IMR-90 (cell line): ENCODE data around the gene FAT2. TPM values are rescaled to one million over a fixed set of nuclear protein-coding genes. Genes with fewer than 3 reads are reported as not detected.

ENCODE experiments used
- ATAC-seq: fragments of 200-7000 bp; cut with Tn5 transposase; 2 replicates; pipeline ENCODE4 v1.9.1; 2020; ENCODE audit warnings: low read depth, mild to moderate bottlenecking, moderate library complexity
- BruUV-seq: library from RNA; stranded (reverse); fragments of 400-500 nt; replicated peaks from 2 replicates; lab custom pipeline; 2021; lab: Mats Ljungman, UMichigan
- CTCF ChIA-PET: fragments of 300-600 bp; formaldehyde crosslinking; extraction: SDS; loops from one replicate; lab custom pipeline; 2021; ENCODE audit warnings: antibody characterized with exemption; lab: Yijun Ruan, JAX
- POLR2A ChIA-PET: fragments of 300-600 bp; sonication (Branson Sonifier 250); formaldehyde crosslinking; loops from one replicate; lab custom pipeline; 2022; ENCODE audit warnings: antibody characterized with exemption; ENCODE audit not compliant: unreplicated experiment; lab: Charles Lee
- DNase-seq: peaks from one replicate; pipeline ENCODE4 v3.0.0; 2013
- H2AFZ ChIP-seq: replicated peaks from 2 replicates; pipeline ENCODE3; 2013; ENCODE audit warnings: low read length, mild to moderate bottlenecking; ENCODE audit not compliant: poor library complexity
- H2AK5ac ChIP-seq: 2 replicates; pipeline ENCODE4 v1.6.1; 2013; ENCODE audit warnings: low read depth, low read length, inconsistent platforms
- H2AK9ac ChIP-seq: replicated peaks from 2 replicates; pipeline ENCODE3; 2013; ENCODE audit warnings: mild to moderate bottlenecking, low read depth, low read length, moderate library complexity; ENCODE audit not compliant: poor library complexity
- H2BK120ac ChIP-seq: 2 replicates; pipeline ENCODE4 v1.6.1; 2013; ENCODE audit warnings: low read depth, low read length, inconsistent platforms
- H2BK15ac ChIP-seq: 3 replicates; pipeline ENCODE4 v1.6.1; 2013; ENCODE audit warnings: low read depth, low read length, inconsistent platforms
- H2BK20ac ChIP-seq: 2 replicates; pipeline ENCODE4 v1.6.1; 2013; ENCODE audit warnings: low read depth, mild to moderate bottlenecking, inconsistent platforms, low read length, moderate library complexity
- H2BK5ac ChIP-seq: 2 replicates; pipeline ENCODE4 v1.6.1; 2013; ENCODE audit warnings: mild to moderate bottlenecking, low read depth, low read length, inconsistent platforms; ENCODE audit not compliant: poor library complexity, severe bottlenecking
- H3K14ac ChIP-seq: replicated peaks from 2 replicates; pipeline ENCODE4 v1.6.1; 2013; ENCODE audit warnings: low read depth, low read length, inconsistent platforms
- H3K18ac ChIP-seq: 2 replicates; pipeline ENCODE4 v1.6.1; 2013; ENCODE audit warnings: low read depth, low read length, control low read depth
- H3K23ac ChIP-seq: 2 replicates; pipeline ENCODE4 v1.6.1; 2013; ENCODE audit warnings: low read depth, low read length, inconsistent platforms
- H3K27ac ChIP-seq: 2 replicates; pipeline ENCODE4 v1.5.1; 2013; ENCODE audit warnings: mild to moderate bottlenecking, control low read depth, low read length; ENCODE audit not compliant: insufficient read depth
- H3K27me3 ChIP-seq: 2 replicates; pipeline ENCODE4 v1.6.1; 2013; ENCODE audit warnings: low read length; ENCODE audit not compliant: control insufficient read depth, insufficient read depth
- H3K36me3 ChIP-seq: 2 replicates; pipeline ENCODE4 v1.6.1; 2013; ENCODE audit warnings: low read length, mixed read lengths; ENCODE audit not compliant: control insufficient read depth, insufficient read depth
- H3K4ac ChIP-seq: 2 replicates; pipeline ENCODE4 v1.6.1; 2013; ENCODE audit warnings: low read depth, low read length, inconsistent platforms
- H3K4me1 ChIP-seq: 2 replicates; pipeline ENCODE4 v1.6.1; 2013; ENCODE audit warnings: low read length, mixed read lengths; ENCODE audit not compliant: control insufficient read depth, insufficient read depth
- H3K4me2 ChIP-seq: 2 replicates; pipeline ENCODE4 v1.6.1; 2013; ENCODE audit warnings: low read depth, mild to moderate bottlenecking, control low read depth, low read length, moderate library complexity
- H3K4me3 ChIP-seq: 2 replicates; pipeline ENCODE4 v1.5.1; 2013; ENCODE audit warnings: low read depth, mild to moderate bottlenecking, control low read depth, low read length, moderate library complexity; ENCODE audit not compliant: insufficient read depth
- H3K56ac ChIP-seq: 2 replicates; pipeline ENCODE4 v1.6.1; 2013; ENCODE audit warnings: low read length, inconsistent platforms; ENCODE audit not compliant: insufficient read depth; ENCODE audit errors: extremely low read depth
- H3K79me1 ChIP-seq, 2 experiments: 2 replicates each; pipeline ENCODE4 v1.6.1; 2013; ENCODE audit warnings: low read length in 2 of 2, inconsistent platforms in 1 of 2, low read depth in 1 of 2
- H3K9ac ChIP-seq: 2 replicates; pipeline ENCODE4 v1.6.1; 2013; ENCODE audit warnings: low read depth, low read length, control low read depth
- H3K9me1 ChIP-seq: 2 replicates; pipeline ENCODE4 v1.6.1; 2013; ENCODE audit warnings: low read length, inconsistent platforms; ENCODE audit not compliant: insufficient read depth
- H3K9me3 ChIP-seq: 2 replicates; pipeline ENCODE4 v1.6.1; 2013; ENCODE audit warnings: low read length; ENCODE audit not compliant: control insufficient read depth, insufficient read depth
- H4K20me1 ChIP-seq: 2 replicates; pipeline ENCODE4 v1.6.1; 2013; ENCODE audit warnings: low read length, inconsistent platforms; ENCODE audit not compliant: insufficient read depth
- H4K5ac ChIP-seq: 2 replicates; pipeline ENCODE4 v1.6.1; 2013; ENCODE audit warnings: mild to moderate bottlenecking, low read depth, low read length, control low read depth
- H4K8ac ChIP-seq, 2 experiments: 2 replicates each; pipeline ENCODE4 v1.6.1; 2013; ENCODE audit warnings: low read depth in 2 of 2, low read length in 2 of 2, control low read depth in 1 of 2, inconsistent platforms in 1 of 2
- H4K91ac ChIP-seq: 2 replicates; pipeline ENCODE4 v1.6.1; 2013; ENCODE audit warnings: low read depth, low read length, inconsistent platforms; ENCODE audit not compliant: insufficient read depth
- FOS ChIP-seq: fragments of 150-350 bp; IDR thresholded peaks from 2 replicates; pipeline ENCODE4 v1.6.1; 2016; ENCODE audit warnings: low read depth, low read length
- WGBS, 2 experiments: methylation state at CpG; one replicate each; pipeline versions ENCODE4 v1.1.5 to v1.1.7; 2013; ENCODE audit warnings: missing lambda C conversion rate in 2 of 2; ENCODE audit not compliant: insufficient read length in 1 of 2; ENCODE audit errors: extremely low coverage in 2 of 2; 5-methylcytosine and 5-hydroxymethylcytosine counted together
- dilution Hi-C: fragments of 300-500 bp; cut with HindIII; formaldehyde crosslinking; loops from one replicate; pipeline ENCODE4 v1.14.3; 2018; ENCODE audit warnings: low sequenced_read_pairs; ENCODE audit not compliant: unreplicated experiment
- in situ Hi-C: fragments of 300-500 bp; cut with MboI; formaldehyde crosslinking; loops from 3 replicates; pipeline ENCODE4 v1.14.3; 2019; ENCODE audit warnings: low sequenced_read_pairs, inconsistent platforms, mixed read lengths
- intact Hi-C: fragments of 100-400 bp; cut with micrococcal nuclease; formaldehyde crosslinking; loops from 2 replicates; pipeline ENCODE4 v1.10.0; 2022
- polyA plus RNA-seq, 3 experiments: library from polyadenylated mRNA; depleted of rRNA; stranded (reverse); fragments of >200 nt; gene quantifications; 2 replicates each; pipeline ENCODE4 v1.2.3, GENCODE V29; 2012; ENCODE audit warnings: low replicate concordance in 1 of 3
- total RNA-seq: library from RNA; depleted of rRNA; stranded (reverse); fragments of >200 nt; gene quantifications from 2 replicates; pipeline ENCODE4 v1.2.3, GENCODE V29; 2012

FAT2 gene
- total and polyA plus RNA-seq, 2 of the 4 experiments (the other 2 are of a cell fraction), result under 0.01 to 0.03 TPM

GRCh38 chr5:151557466-151557865 is 33.7 kb downstream of the FAT2 start:
- POLR2A ChIA-PET, result no interaction called here
- no peak overlapping the region for H2AK5ac ChIP-seq
- H4K8ac ChIP-seq, result no peak overlapping the region
- CTCF ChIA-PET, result no interaction called here
- H3K23ac ChIP-seq, result no peak overlapping the region
- no peaks in the 10 kb centered on the region for H3K36me3 ChIP-seq
- H4K20me1 ChIP-seq, result no peaks in the 10 kb centered on the region
- ATAC-seq (no peak), DNase-seq (no peak)
- H3K27me3 ChIP-seq, result peaks cover 6% of the 10 kb centered on the region
- in situ Hi-C loops (no loop called here), intact Hi-C loops (no loop called here), dilution Hi-C loops (no loop called here)
- no peaks in the 10 kb centered on the region for H3K79me1 ChIP-seq
- no peak overlapping the region for H2BK20ac ChIP-seq
- H2BK120ac ChIP-seq, result no peak overlapping the region
- no peak overlapping the region for H3K4me3 ChIP-seq
- no peak overlapping the region for H3K4me2 ChIP-seq
- no peak for TF ChIP-seq FOS
- H2BK15ac ChIP-seq, result no peak overlapping the region
- no CpG with 5 or more reads among the region's 1 CpG for WGBS, 2 experiments
- no peak overlapping the region for H3K4ac ChIP-seq
- H4K5ac ChIP-seq, result no peak overlapping the region
- H3K9me3 ChIP-seq, result no peaks in the 10 kb centered on the region; the same call in 1 of the 2 replicates
- BruUV-seq, result no TSS peak
- H3K27ac ChIP-seq, result no peak overlapping the region
- no peak overlapping the region for H3K56ac ChIP-seq
- H4K91ac ChIP-seq, result no peak overlapping the region
- no peak overlapping the region for H3K18ac ChIP-seq
- no peak overlapping the region for H3K14ac ChIP-seq
- H2BK5ac ChIP-seq, result no peak overlapping the region
- H3K9ac ChIP-seq, result no peak overlapping the region
- H3K9me1 ChIP-seq, result no peaks in the 10 kb centered on the region
- no peaks in the 10 kb centered on the region for H3K4me1 ChIP-seq
- no peak overlapping the region for H2AK9ac ChIP-seq
- H2AFZ ChIP-seq, result no peak overlapping the region
